GM18505 (cell line): ENCODE data around the gene CLEC1B.
"Not testable (repeated sequence)": the region's sequence is repeated elsewhere in the genome, so short reads cannot be mapped to it uniquely, and the experiment has no call there.

Source experiments
- ATAC-seq: cut with Tn5 transposase; IDR thresholded peaks from one replicate; pipeline ENCODE4 v1.9.1; 2021; ENCODE audit not compliant: unreplicated experiment
- POLR2A ChIP-seq: IDR thresholded peaks from 4 replicates; pipeline ENCODE4 v1.6.1; 2011; ENCODE audit warnings: borderline replicate concordance; ENCODE audit not compliant: insufficient read depth, insufficient read length; ENCODE audit errors: extremely low read depth

Gene CLEC1B

GRCh38 chr12:9999016-9999415, at the start of gene CLEC1B:
Gene CLEC1B (minus strand): TSS chr12:9999121. CDS start chr12:9999100, 21 bp downstream.
- no peak for TF ChIP-seq POLR2A
- no peak for ATAC-seq

- TF ChIP-seq POLR2A: no peak
- ATAC-seq: no peak
Observed at GRCh38 chr12:10048526-10048925, 49.6 kb upstream of the CLEC1B start.

GRCh38 chr12:10042167-10042566, 43.2 kb upstream of the CLEC1B start:
- TF ChIP-seq POLR2A: no peak
- no peak for ATAC-seq

- no peak for TF ChIP-seq POLR2A
- no peak for ATAC-seq
Observed at GRCh38 chr12:10033783-10034545, 35.0 kb upstream of the CLEC1B start.

- ATAC-seq: no peak
- no peak for TF ChIP-seq POLR2A
Observed at GRCh38 chr12:10031771-10032175, 32.9 kb upstream of the CLEC1B start.

GRCh38 chr12:10031321-10031720, 32.4 kb upstream of the CLEC1B start:
- no peak for ATAC-seq
- no peak for TF ChIP-seq POLR2A

- no peak for TF ChIP-seq POLR2A
- ATAC-seq: no peak
Observed at GRCh38 chr12:10030446-10030845, 31.5 kb upstream of the CLEC1B start, which contains the start of gene CLEC9A. Gene CLEC9A (plus strand): TSS chr12:10030682. CDS start chr12:10052688, 22,006 bp downstream.

- TF ChIP-seq POLR2A: no peak
- ATAC-seq: no peak
Observed at GRCh38 chr12:10027721-10028120, 28.8 kb upstream of the CLEC1B start.

GRCh38 chr12:10027311-10027710, 28.4 kb upstream of the CLEC1B start:
- no peak for ATAC-seq
- no peak for TF ChIP-seq POLR2A

GRCh38 chr12:10026666-10027065, 27.7 kb upstream of the CLEC1B start:
- ATAC-seq: not testable (repeated sequence)

- ATAC-seq: no peak
- no peak for TF ChIP-seq POLR2A
Observed at GRCh38 chr12:10025236-10025635, 26.3 kb upstream of the CLEC1B start.

- no peak for ATAC-seq
- TF ChIP-seq POLR2A: no peak
Observed at GRCh38 chr12:10021342-10021741, 22.4 kb upstream of the CLEC1B start.

GRCh38 chr12:10018386-10018785, 19.5 kb upstream of the CLEC1B start:
- TF ChIP-seq POLR2A: no peak
- no peak for ATAC-seq

GRCh38 chr12:10016881-10017280, 18.0 kb upstream of the CLEC1B start:
- no peak for TF ChIP-seq POLR2A

More at GRCh38 chr12:10016881-10017280, 18.0 kb upstream of the CLEC1B start:
- ATAC-seq: no peak
